SK-N-SH treated with all-trans-retinoic acid at 6 μM for 48 hours (cell line): ENCODE measurements around the gene YJEFN3.

Experiments used
- ATAC-seq: fragments of 200-7000 bp; cut with Tn5 transposase; 3 replicates; pipeline ENCODE4 v1.9.1; 2020; ENCODE audit warnings: mild to moderate bottlenecking, moderate library complexity
- BACH2 ChIP-seq: fragments of 250-450 bp; sonication (Bioruptor Pico); IDR thresholded peaks from 2 replicates; pipeline ENCODE4 v1.9.0; 2021; ENCODE audit warnings: mild to moderate bottlenecking, borderline replicate concordance
- CSDC2 ChIP-seq: fragments of 250-450 bp; sonication (Bioruptor Pico); IDR thresholded peaks from 2 replicates; pipeline ENCODE4 v1.5.0; 2020; ENCODE audit warnings: mild to moderate bottlenecking, moderate library complexity
- ESRRG ChIP-seq: fragments of 250-450 bp; sonication (Bioruptor Pico); IDR thresholded peaks from 2 replicates; pipeline ENCODE4 v1.6.1; 2021; ENCODE audit warnings: mild to moderate bottlenecking
- GLIS3 ChIP-seq: fragments of 250-450 bp; sonication (Bioruptor Pico); IDR thresholded peaks from 2 replicates; pipeline ENCODE4 v1.5.0; 2020; ENCODE audit warnings: mild to moderate bottlenecking, moderate library complexity
- ISL1 ChIP-seq: fragments of 250-450 bp; sonication (Bioruptor Pico); IDR thresholded peaks from 2 replicates; pipeline ENCODE4 v2.1.2; 2022; ENCODE audit warnings: mild to moderate bottlenecking, moderate library complexity
- OSR1 ChIP-seq: fragments of 250-450 bp; sonication (Bioruptor Pico); IDR thresholded peaks from 2 replicates; pipeline ENCODE4 v1.8.0; 2022; ENCODE audit warnings: moderate library complexity, mild to moderate bottlenecking, inconsistent platforms
- PPARA ChIP-seq: fragments of 250-450 bp; sonication (Bioruptor Pico); IDR thresholded peaks from 2 replicates; pipeline ENCODE4 v1.5.0; 2020; ENCODE audit warnings: mild to moderate bottlenecking, borderline replicate concordance
- RARB ChIP-seq: fragments of 250-450 bp; sonication (Bioruptor Pico); IDR thresholded peaks from 2 replicates; pipeline ENCODE4 v1.8.0; 2021; ENCODE audit warnings: mild to moderate bottlenecking, moderate library complexity
- SNAI2 ChIP-seq: fragments of 250-450 bp; sonication (Bioruptor Pico); IDR thresholded peaks from 2 replicates; pipeline ENCODE4 v1.5.0; 2020; ENCODE audit warnings: mild to moderate bottlenecking, moderate library complexity
- TCF4 ChIP-seq: fragments of 250-450 bp; sonication (Bioruptor Pico); IDR thresholded peaks from 2 replicates; pipeline ENCODE4 v1.8.0; 2021; ENCODE audit warnings: mild to moderate bottlenecking, moderate library complexity, borderline replicate concordance
- TOX ChIP-seq: fragments of 250-450 bp; sonication (Bioruptor Pico); IDR thresholded peaks from 2 replicates; pipeline ENCODE4 v1.8.0; 2021; ENCODE audit warnings: mild to moderate bottlenecking, moderate library complexity, borderline replicate concordance
- ZFP30 ChIP-seq: fragments of 450-650 bp; formaldehyde crosslinking; IDR thresholded peaks from 2 replicates; pipeline ENCODE4 v1.5.0; 2022; ENCODE audit warnings: mild to moderate bottlenecking, moderate library complexity
- ZNF565 ChIP-seq: fragments of 450-650 bp; formaldehyde crosslinking; conservative IDR thresholded peaks from 2 replicates; pipeline ENCODE4 v1.5.0; 2020; ENCODE audit warnings: low read depth, mild to moderate bottlenecking, moderate library complexity
- ZNF70 ChIP-seq: fragments of 450-650 bp; formaldehyde crosslinking; IDR thresholded peaks from 2 replicates; pipeline ENCODE4 v1.5.0; 2020; ENCODE audit warnings: mild to moderate bottlenecking, moderate library complexity
- ZNF8 ChIP-seq: fragments of 450-650 bp; formaldehyde crosslinking; IDR thresholded peaks from 2 replicates; pipeline ENCODE4 v1.5.0; 2020; ENCODE audit warnings: mild to moderate bottlenecking, moderate library complexity
- TF ChIP-seq, protein P1 (sequence below): fragments of 250-450 bp; sonication (Bioruptor Pico); IDR thresholded peaks from 2 replicates; pipeline ENCODE4 v1.5.1; 2021; ENCODE audit warnings: mild to moderate bottlenecking, moderate library complexity
- TF ChIP-seq, protein P2 (sequence below): fragments of 250-450 bp; sonication (Bioruptor Pico); IDR thresholded peaks from 2 replicates; pipeline ENCODE4 v1.8.0; 2020; ENCODE audit warnings: mild to moderate bottlenecking, moderate library complexity, borderline replicate concordance
- TF ChIP-seq, protein P3 (sequence below): fragments of 250-450 bp; sonication (Bioruptor Pico); IDR thresholded peaks from 2 replicates; pipeline ENCODE4 v1.5.0; 2020; ENCODE audit warnings: mild to moderate bottlenecking, moderate library complexity
- TF ChIP-seq, protein P4 (sequence below): fragments of 250-450 bp; sonication (Bioruptor Pico); IDR thresholded peaks from 2 replicates; pipeline ENCODE4 v1.8.0; 2021; ENCODE audit warnings: low read depth, mild to moderate bottlenecking, moderate library complexity, borderline replicate concordance
- TF ChIP-seq, protein P5 (sequence below): fragments of 250-450 bp; sonication (Bioruptor Pico); IDR thresholded peaks from 2 replicates; pipeline ENCODE4 v1.5.1; 2020; ENCODE audit warnings: low read depth, mild to moderate bottlenecking, moderate library complexity

YJEFN3 gene

DNA sequence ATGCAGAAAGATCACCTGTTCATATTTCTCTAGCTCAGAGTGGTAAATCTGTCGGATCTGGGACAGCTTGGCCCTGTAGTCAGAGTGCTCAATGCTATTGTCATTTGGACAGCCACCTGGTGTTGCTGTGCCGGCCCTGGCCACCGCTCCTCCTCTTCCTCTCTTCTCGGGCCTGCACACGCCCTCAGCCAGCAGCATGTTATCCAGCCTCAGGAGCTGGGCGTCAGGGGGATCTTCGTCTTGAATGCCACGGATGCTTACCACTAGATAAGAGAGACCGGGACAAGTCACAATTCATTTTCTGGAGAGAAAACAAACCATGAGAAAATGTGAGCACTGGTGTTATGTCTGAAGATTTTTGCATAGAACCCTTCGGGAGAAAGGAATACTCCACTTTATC lies 41.9 kb downstream of the YJEFN3 start:
- no peak for ATAC-seq
- TF ChIP-seq ZFP30 (CRISPR knock-in tag) (no peak), SNAI2 (CRISPR knock-in tag) (no peak), RARB (CRISPR knock-in tag) (no peak), GLIS3 (CRISPR knock-in tag) (no peak), ZNF8 (CRISPR knock-in tag) (no peak), ZNF70 (no peak), OSR1 (CRISPR knock-in tag) (no peak), TCF4 (no peak), BACH2 (CRISPR knock-in tag) (no peak), TOX (CRISPR knock-in tag) (no peak), PPARA (CRISPR knock-in tag) (no peak), ESRRG (no peak), ZNF565 (CRISPR knock-in tag) (no peak)
- TF ChIP-seq, protein P1, sequence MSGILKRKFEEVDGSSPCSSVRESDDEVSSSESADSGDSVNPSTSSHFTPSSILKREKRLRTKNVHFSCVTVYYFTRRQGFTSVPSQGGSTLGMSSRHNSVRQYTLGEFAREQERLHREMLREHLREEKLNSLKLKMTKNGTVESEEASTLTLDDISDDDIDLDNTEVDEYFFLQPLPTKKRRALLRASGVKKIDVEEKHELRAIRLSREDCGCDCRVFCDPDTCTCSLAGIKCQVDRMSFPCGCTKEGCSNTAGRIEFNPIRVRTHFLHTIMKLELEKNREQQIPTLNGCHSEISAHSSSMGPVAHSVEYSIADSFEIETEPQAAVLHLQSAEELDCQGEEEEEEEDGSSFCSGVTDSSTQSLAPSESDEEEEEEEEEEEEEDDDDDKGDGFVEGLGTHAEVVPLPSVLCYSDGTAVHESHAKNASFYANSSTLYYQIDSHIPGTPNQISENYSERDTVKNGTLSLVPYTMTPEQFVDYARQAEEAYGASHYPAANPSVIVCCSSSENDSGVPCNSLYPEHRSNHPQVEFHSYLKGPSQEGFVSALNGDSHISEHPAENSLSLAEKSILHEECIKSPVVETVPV (CRISPR knock-in tag) = no peak
- TF ChIP-seq, protein P2, sequence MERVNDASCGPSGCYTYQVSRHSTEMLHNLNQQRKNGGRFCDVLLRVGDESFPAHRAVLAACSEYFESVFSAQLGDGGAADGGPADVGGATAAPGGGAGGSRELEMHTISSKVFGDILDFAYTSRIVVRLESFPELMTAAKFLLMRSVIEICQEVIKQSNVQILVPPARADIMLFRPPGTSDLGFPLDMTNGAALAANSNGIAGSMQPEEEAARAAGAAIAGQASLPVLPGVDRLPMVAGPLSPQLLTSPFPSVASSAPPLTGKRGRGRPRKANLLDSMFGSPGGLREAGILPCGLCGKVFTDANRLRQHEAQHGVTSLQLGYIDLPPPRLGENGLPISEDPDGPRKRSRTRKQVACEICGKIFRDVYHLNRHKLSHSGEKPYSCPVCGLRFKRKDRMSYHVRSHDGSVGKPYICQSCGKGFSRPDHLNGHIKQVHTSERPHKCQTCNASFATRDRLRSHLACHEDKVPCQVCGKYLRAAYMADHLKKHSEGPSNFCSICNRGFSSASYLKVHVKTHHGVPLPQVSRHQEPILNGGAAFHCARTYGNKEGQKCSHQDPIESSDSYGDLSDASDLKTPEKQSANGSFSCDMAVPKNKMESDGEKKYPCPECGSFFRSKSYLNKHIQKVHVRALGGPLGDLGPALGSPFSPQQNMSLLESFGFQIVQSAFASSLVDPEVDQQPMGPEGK = no peak
- TF ChIP-seq, protein P3, sequence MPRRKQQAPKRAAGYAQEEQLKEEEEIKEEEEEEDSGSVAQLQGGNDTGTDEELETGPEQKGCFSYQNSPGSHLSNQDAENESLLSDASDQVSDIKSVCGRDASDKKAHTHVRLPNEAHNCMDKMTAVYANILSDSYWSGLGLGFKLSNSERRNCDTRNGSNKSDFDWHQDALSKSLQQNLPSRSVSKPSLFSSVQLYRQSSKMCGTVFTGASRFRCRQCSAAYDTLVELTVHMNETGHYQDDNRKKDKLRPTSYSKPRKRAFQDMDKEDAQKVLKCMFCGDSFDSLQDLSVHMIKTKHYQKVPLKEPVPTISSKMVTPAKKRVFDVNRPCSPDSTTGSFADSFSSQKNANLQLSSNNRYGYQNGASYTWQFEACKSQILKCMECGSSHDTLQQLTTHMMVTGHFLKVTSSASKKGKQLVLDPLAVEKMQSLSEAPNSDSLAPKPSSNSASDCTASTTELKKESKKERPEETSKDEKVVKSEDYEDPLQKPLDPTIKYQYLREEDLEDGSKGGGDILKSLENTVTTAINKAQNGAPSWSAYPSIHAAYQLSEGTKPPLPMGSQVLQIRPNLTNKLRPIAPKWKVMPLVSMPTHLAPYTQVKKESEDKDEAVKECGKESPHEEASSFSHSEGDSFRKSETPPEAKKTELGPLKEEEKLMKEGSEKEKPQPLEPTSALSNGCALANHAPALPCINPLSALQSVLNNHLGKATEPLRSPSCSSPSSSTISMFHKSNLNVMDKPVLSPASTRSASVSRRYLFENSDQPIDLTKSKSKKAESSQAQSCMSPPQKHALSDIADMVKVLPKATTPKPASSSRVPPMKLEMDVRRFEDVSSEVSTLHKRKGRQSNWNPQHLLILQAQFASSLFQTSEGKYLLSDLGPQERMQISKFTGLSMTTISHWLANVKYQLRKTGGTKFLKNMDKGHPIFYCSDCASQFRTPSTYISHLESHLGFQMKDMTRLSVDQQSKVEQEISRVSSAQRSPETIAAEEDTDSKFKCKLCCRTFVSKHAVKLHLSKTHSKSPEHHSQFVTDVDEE (CRISPR knock-in tag) = no peak
- TF ChIP-seq, protein P4, sequence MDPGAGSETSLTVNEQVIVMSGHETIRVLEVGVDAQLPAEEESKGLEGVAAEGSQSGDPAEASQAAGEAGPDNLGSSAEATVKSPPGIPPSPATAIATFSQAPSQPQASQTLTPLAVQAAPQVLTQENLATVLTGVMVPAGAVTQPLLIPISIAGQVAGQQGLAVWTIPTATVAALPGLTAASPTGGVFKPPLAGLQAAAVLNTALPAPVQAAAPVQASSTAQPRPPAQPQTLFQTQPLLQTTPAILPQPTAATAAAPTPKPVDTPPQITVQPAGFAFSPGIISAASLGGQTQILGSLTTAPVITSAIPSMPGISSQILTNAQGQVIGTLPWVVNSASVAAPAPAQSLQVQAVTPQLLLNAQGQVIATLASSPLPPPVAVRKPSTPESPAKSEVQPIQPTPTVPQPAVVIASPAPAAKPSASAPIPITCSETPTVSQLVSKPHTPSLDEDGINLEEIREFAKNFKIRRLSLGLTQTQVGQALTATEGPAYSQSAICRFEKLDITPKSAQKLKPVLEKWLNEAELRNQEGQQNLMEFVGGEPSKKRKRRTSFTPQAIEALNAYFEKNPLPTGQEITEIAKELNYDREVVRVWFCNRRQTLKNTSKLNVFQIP (CRISPR knock-in tag) = no peak
- TF ChIP-seq, protein P5, sequence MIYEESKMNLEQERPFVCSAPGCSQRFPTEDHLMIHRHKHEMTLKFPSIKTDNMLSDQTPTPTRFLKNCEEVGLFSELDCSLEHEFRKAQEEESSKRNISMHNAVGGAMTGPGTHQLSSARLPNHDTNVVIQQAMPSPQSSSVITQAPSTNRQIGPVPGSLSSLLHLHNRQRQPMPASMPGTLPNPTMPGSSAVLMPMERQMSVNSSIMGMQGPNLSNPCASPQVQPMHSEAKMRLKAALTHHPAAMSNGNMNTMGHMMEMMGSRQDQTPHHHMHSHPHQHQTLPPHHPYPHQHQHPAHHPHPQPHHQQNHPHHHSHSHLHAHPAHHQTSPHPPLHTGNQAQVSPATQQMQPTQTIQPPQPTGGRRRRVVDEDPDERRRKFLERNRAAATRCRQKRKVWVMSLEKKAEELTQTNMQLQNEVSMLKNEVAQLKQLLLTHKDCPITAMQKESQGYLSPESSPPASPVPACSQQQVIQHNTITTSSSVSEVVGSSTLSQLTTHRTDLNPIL (CRISPR knock-in tag) = no peak

DNA sequence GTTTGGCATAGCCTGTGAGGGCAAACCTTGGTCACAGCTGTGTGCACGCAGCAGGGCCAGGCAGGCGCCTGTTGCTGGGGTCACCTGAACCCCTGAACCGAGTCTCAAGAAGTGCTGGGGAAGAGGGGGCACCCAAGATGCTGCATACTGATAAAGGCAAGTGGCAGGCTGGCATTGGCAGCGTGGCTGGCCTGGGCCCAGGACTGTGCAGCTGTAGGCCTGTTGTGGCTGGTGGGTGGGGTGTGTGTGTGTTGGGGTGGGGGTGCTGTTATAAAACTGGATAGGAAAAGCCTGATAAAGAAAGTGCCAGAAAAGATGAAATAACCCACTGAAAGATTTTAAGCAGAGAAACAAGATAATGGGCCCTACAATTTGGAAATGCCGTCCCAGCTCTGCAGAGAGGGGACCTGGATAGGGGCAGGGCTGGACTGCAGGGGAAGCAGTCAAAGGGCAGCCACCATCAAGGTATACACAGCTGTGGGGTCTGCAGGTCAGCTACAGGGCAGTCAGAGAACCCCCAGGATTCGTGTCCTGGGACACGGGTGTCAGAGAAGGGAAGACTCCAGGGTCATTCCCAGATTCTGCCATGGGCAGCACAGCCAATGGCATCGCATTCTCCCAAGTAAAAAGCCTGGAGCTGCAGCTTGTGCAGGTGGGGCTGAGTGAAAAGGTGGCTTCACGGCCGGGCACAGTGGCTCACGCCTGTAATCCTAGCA lies 42.5 kb downstream of the YJEFN3 start:
- ATAC-seq = no peak
- TF ChIP-seq, protein P2 = no peak
- TF ChIP-seq TCF4 (no peak), PPARA (CRISPR knock-in tag) (no peak), ZNF8 (CRISPR knock-in tag) (no peak), ISL1 (CRISPR knock-in tag) (no peak), TOX (CRISPR knock-in tag) (no peak), CSDC2 (CRISPR knock-in tag) (no peak), ZNF70 (no peak), ESRRG (no peak), BACH2 (CRISPR knock-in tag) (no peak), OSR1 (CRISPR knock-in tag) (no peak)
- TF ChIP-seq, protein P3 (CRISPR knock-in tag) = no peak
- TF ChIP-seq, protein P5 (CRISPR knock-in tag) = no peak
- TF ChIP-seq, protein P1 (CRISPR knock-in tag) = no peak
